GM21526 (cell line): ENCODE measurements around the gene ARHGAP26.

Experiments
- ATAC-seq: cut with Tn5 transposase; IDR thresholded peaks from one replicate; pipeline ENCODE4 v1.9.1; 2021; ENCODE audit warnings: moderate library complexity; ENCODE audit not compliant: unreplicated experiment, low FRiP score

The ARHGAP26 gene

DNA sequence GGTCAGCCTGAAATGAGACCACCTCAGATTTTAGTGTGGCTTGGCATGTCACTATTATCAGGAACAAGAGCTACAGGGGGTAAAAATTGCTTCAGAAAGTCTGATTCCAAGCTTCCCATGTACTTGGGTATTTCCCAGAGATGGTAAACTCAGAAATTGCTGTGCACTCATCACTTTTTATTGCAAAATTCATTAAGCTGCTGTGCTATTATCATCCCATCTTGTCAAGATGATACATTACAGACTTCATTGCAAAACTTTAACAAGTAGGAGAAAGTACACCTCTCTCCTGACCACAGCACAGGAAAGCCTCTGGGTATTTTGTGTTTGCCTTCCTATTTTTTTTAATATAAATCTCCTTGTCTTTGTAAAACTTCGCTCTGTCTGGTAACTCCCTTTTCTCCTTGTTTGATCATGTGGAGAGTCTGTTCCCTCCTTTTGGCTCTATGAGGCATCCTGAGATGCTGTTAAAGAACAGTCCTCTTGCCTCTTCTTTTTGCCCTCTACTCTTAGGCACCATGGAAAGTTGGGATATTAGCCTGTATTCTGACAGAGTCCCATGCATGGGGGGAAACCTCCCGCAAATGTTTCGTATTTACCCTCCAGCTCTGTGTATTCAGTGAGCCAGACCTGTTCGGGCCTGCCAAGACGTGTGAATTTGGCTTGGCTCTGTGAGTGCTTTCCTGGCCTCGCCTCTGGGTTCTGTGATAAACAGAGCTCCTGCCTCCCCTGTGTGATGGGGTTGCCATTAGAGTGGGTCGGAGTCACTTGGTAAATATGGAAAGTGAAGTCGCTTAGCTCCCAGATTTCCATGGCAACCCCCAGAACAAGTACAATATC is 372.6 kb downstream of the ARHGAP26 start:
- ATAC-seq: no peak

GRCh38 chr5:143143973-143144372 is 373.8 kb downstream of the ARHGAP26 start:
- ATAC-seq: no peak

DNA sequence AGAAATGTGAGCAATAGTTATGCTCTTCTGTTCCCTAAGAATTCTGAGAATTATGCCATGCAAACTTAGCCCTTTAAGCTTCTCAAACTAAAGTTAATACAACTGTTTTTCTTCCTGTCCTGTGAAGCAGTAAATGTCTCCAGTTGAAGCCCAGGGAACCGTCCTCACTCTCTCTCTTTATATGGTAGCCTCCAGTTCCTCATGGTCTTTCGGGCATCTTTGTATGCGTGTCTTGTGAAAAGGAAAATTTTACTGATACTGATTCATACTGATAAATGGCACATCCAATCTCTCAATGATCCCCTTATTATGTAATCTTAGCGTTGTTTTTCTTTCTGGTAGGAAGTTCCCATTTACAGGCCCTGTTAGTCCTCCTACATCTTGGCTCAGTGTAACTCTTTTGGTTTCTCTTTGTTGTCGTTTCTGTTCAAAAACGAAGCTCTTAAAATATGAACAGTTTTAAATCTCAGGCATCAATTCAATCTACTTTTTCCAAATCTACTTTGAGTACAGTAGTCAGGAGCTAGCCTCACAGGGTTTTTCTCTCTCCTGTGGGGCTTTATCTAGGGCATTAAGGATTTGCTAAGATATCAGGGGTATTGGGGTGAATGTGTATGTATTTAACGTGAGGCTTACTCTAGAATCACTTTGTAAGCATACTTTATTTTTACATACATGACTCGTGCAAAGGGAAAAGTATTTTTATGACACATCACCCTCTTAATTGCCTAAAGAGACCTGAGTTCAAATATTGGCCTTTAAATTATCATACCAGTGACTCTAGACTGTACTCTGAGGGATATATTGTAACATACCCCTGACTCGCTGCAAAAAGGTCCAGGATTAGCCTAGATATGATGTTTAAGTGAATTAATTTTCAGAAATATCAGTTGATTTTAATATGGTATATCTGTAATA is 375.3 kb downstream of the ARHGAP26 start:
- ATAC-seq: no peak

DNA sequence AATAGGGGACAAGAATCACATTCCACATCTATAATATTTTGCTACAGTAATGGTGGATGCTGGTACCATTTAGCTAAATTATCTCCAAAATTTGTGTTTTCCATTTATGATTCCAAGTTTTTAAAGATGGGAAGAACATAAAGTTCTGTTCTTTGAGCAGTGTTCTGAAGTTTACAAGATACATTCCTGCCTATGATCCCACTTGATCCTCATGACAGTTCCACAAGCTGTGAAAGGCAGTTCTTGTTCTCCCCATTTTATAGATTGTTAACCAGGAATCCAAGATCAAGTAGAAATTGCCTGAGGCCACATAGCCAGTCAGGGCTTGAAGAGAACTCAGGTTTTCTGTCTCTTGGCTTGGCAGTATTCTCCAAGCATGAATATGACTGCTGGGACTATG is 376.0 kb downstream of the ARHGAP26 start:
- no peak for ATAC-seq

DNA sequence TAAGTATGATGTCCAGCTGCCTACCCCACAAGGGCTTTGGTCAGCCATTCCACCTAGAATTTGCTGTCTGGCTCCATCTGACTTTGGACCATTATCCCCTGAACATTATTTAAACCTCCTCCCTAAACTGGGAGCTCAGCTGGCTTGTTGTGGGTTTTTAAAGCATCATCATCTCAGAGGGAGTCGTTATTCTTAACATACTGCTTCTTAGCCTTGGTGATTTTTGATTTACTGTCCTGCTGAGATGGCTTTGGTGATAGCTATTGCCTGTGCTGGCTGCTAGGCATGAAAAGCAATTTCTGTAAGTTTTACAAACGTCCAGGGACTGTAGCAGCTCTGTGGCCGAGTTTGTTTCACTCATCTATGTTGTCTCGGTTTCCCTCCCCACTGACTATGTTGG is 377.2 kb downstream of the ARHGAP26 start:
- ATAC-seq: no peak

- ATAC-seq: no peak
These were observed 377.7 kb downstream of the ARHGAP26 start for GRCh38 chr5:143147902-143148301.

GRCh38 chr5:143148771-143149170 is 378.6 kb downstream of the ARHGAP26 start:
- ATAC-seq: no peak

- ATAC-seq: no peak
These were observed 379.6 kb downstream of the ARHGAP26 start for GRCh38 chr5:143149759-143150158.

GRCh38 chr5:143151056-143151700 is 381.0 kb downstream of the ARHGAP26 start:
- ATAC-seq: no peak

- no peak for ATAC-seq
These were observed 382.3 kb downstream of the ARHGAP26 start for GRCh38 chr5:143152445-143152844.

DNA sequence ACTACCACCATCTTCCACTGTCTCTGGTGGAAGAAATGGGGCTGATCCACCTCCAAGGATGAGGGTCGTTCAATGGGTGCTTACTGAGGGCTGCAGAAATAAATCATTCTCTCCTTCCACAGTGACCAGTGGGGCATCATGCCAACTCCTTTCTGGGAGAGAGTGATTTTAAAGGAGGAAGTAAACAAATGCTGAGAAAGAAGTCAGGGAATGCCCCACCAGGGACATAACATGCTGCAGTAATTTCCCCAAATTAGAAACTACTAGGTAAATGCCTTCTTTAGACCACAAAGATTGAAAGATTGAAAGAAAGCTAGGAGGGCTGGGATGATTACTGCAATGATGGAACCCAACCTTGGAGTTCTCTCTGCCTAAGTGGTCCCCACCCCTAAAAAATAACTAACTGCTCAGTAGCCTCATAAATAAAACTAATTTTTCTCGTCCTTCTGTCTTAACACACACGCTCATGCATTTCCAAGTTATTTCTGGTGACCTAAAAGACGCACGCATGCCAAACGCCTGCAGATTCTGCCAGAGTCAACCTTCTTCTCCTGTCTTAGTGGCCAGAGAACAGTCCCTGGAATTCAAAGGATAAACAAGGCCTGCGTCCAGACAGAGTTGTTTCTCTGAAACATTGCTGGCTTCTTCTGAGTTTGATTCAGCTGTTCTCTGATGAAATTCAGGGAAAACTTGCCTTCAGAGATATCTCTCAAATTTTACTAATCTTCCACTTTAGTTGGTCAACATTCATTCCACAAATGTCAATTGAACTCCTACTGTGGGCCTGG is 383.3 kb downstream of the ARHGAP26 start:
- no peak for ATAC-seq

- no peak for ATAC-seq
These were observed 384.6 kb downstream of the ARHGAP26 start for GRCh38 chr5:143154510-143155370.

DNA sequence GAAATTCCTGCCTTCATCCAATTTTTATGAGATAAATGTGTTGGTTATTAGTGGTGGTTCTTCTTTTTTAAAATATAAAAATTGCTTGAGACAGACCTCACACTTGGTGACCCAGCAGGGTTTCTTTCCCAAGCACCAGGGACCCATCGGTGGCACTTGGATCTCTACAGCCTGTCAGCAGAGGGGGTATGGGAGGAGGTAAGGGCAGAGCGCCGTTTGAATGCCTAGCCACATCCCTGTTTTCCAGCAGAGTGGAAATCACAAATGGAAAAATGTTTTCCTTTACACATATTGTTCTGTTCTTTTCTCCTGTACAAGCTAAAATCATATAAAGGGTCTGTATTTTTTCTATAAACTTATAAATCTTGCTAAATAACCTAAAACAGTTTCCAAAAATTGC is 385.3 kb downstream of the ARHGAP26 start:
- no peak for ATAC-seq

DNA sequence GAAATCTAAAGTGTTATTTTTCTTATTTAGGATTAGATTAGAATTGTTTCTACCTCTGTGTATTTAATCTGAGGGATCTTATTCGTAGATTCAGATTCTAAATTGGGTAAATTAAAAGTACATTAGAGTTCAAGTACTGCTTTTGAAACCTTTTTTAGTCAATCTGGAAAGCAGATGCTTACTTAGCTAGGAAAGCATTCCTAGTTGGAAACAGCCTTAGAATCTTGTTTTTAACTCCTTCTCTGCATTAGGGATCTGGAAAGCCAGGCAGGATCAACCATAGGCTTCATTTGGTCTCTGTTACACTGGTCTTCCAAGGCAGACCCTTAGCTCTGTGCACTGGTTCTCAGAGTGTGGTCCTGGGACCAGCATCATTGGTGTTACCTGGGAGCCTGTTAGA is 385.9 kb downstream of the ARHGAP26 start:
- no peak for ATAC-seq

DNA sequence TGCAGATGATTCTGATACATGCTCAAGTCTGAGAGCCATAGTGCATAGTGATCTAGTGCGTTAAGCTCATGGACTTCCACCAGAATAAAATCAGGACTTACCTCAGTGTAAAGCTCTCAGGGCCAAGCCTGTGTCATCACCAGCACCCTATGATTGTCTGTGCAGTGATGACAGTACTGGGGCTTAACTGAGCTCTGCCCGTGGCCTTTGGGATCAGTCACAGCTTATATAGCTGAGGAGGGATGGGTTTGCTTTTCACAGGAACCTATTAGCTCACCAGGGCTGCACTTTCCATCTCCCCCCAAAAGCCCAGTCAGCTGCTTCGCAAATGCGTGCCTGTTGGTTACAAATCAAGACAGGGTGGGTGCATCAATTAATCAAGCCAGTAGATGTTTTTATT is 386.4 kb downstream of the ARHGAP26 start:
- ATAC-seq: no peak

DNA sequence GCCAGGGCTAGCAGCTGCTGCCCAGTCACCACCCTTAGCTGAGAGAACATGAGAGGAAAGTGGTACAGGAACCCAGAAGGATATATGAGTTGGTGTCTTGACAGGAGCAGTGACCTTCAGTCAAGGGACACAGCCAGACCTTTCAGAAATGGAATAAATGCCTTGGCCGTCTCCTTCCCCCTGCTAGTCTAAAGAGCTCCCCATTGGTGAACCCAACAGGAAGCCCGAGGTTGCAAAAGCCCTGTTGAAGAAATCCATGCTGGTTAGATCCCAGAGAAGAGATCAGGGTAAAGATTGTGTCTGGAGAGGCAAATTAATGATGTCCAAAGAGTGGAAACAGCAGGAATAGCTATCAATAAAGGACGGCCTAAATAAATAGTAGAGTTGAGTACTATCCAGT is 388.9 kb downstream of the ARHGAP26 start:
- no peak for ATAC-seq

DNA sequence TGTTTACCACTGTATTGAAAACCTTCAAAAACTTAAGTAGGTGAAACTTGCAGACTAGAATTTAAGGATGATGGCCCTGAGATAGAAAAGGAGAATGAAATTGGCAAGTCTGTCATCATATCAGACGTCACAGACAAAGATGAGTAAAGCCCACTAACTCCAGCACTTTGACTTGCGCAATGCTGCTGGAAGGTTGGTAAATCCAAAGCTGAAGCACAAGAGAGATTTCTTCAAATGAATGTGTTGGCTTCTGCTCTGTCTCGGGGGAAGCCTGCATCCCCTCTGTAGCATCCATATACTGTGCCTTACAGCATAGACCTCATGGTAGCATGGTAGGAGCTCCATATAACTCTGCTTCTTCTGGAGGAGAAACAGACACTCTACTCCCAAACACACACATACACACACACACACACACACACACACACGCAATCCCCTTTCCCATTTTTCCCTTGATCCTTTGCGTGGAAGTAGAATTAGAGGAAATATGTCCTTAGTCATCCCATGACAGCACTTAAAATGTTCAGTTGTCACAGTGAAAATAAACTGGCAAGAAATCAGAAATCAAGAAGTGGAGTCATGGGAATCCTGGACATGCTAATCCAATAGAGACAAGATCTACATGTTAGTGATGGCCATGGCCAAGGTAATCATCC is 391.8 kb downstream of the ARHGAP26 start:
- ATAC-seq: no peak

DNA sequence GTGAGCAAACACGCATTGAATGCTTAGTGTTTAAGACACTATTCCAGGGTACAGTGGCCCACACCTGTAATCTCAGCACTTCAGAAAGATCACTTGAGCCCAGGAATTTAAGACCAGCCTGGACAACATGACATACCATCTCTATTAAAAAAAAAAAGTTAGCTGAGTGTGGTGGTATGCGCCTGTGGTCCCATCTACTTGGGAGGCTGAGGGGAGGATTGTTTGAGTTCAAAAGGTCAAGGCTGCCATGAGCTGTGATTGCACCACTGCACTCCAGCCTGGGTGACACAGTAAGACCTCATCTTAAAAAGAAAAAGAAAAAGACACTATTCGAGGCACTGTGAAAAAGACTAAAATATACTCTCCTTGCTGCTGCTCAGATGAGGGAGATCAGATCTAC is 392.6 kb downstream of the ARHGAP26 start:
- no peak for ATAC-seq

DNA sequence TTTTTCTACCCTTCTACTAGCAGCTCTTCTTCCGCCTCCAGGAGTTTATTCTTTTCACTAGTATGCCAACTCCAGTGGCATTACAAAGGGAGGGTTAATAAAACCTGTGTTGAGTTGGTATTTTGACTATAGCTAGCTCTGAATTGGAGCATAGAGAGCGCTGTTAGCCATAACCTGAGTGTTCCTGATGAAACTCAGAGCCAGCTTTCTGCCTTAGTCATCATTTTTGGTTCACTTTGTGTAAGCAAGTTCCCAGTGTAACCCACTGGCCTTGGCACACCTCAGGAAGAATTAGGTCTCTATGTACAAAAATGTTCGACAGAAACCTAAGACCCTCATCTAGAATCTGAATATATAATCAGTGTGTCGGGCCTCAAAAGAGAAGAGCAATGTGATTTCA is 394.4 kb downstream of the ARHGAP26 start:
- ATAC-seq: no peak
